Tibial nerve (tissue), 4 donors: Measurements from ENCODE around the gene EPHB3. TPM values are rescaled to one million over a fixed set of nuclear protein-coding genes. Genes with fewer than 3 reads are reported as not detected.

Experiments used
- DNase-seq, 2 donors: peaks; one replicate each; pipeline ENCODE4 v3.0.0-alpha.2; 2019; ENCODE audit warnings: low spot score in 2 of 2
- H3K27ac ChIP-seq, 4 donors: fragments of 200-600 bp; sonication (generic) in 3 of 4; one replicate each; pipeline ENCODE4 v1.5.1; 2017 to 2019; ENCODE audit warnings: mild to moderate bottlenecking in 1 of 4
- H3K27me3 ChIP-seq, 2 donors: fragments of 200-600 bp; sonication (generic) in 1 of 2; one replicate each; pipeline versions ENCODE4 v1.5.1 to v1.6.0; 2017 to 2019
- H3K36me3 ChIP-seq, 3 donors: fragments of 200-600 bp; sonication (generic); one replicate each; pipeline ENCODE4 v1.5.1; 2018 to 2019
- H3K4me1 ChIP-seq, 4 donors: fragments of 200-600 bp; sonication (generic) in 3 of 4; one replicate each; pipeline ENCODE4 v1.5.1; 2017 to 2019
- H3K4me3 ChIP-seq, 4 donors: fragments of 200-600 bp; sonication (generic) in 3 of 4; one replicate each; pipeline ENCODE4 v1.5.1; 2017 to 2019; ENCODE audit warnings: mild to moderate bottlenecking in 1 of 4, moderate library complexity in 1 of 4
- H3K9me3 ChIP-seq, 4 donors: fragments of 200-600 bp; sonication (generic) in 3 of 4; one replicate each; pipeline ENCODE4 v1.5.1; 2017 to 2019
- CTCF ChIP-seq, 5 experiments: fragments of 200-600 bp in 3 of 5; fragments of 450-650 bp in 2 of 5; sonication (generic) in 3 of 5; IDR thresholded peaks; one replicate each; pipeline ENCODE4 v1.5.1; 2016 to 2019; ENCODE audit warnings: antibody characterized with exemption in 5 of 5, mild to moderate bottlenecking in 3 of 5, moderate library complexity in 2 of 5
- EP300 ChIP-seq, 2 donors: sonication (generic); formaldehyde crosslinking; IDR thresholded peaks; one replicate each; pipeline ENCODE4 v1.6.1; 2017; ENCODE audit warnings: antibody characterized with exemption in 2 of 2, mild to moderate bottlenecking in 1 of 2
- POLR2A ChIP-seq, 2 donors: fragments of 450-650 bp; IDR thresholded peaks; one replicate each; pipeline ENCODE4 v1.6.1; 2017; ENCODE audit warnings: antibody characterized with exemption in 2 of 2, mild to moderate bottlenecking in 2 of 2, moderate library complexity in 2 of 2
- WGBS, 2 donors: methylation state at CpG; one replicate each; pipeline ENCODE4 v1.1.5; 2018; 5-methylcytosine and 5-hydroxymethylcytosine counted together
- total RNA-seq, 4 donors: library from RNA; depleted of rRNA; stranded (reverse); fragments of >200 nt; gene quantifications; one replicate each; pipeline ENCODE4 v1.1.0, GENCODE V29; 2016

The EPHB3 gene
- total RNA-seq, 4 donors from 2014 or later: 4.8 to 13.8 (median 5.9) TPM

- peak overlapping the region in 3 of 4 donors; percentile 37 to 80 (median 69) for H3K27ac ChIP-seq
- WGBS, 2 donors: 52 to 56% methylated on average over 16 to 17 of the region's 20 CpGs
- H3K9me3 ChIP-seq: no peaks in the 10 kb centered on the region
Measured at GRCh38 chr3:184597829-184598573, 36.4 kb downstream of the EPHB3 start.

GRCh38 chr3:184598574-184598927, 37.0 kb downstream of the EPHB3 start:
- DNase-seq: no peak
- Histone ChIP-seq H3K36me3 (no peaks in the 10 kb centered on the region), H3K27ac (peak overlapping the region in 3 of 4 donors; percentile 26 to 69 (median 37)), H3K27me3 (peaks cover 0 to 4% of the 10 kb centered on the region in 2 donors), H3K4me3 (no peak overlapping the region), H3K4me1 (peaks cover 0 to 85% (median 46%) of the 10 kb centered on the region in 4 donors), H3K9me3 (no peaks in the 10 kb centered on the region)
- 72 to 75% methylated on average over 6 to 7 of the region's 7 CpGs for WGBS, 2 donors
- no peak for TF ChIP-seq CTCF (IDR thresholded peaks at IDR 0.05)
- no peak for TF ChIP-seq POLR2A (IDR thresholded peaks at IDR 0.05)
- TF ChIP-seq EP300 (IDR thresholded peaks at IDR 0.05): no peak

More at GRCh38 chr3:184597829-184598573, 36.4 kb downstream of the EPHB3 start:
- Histone ChIP-seq H3K4me1 (peaks cover 0 to 85% (median 48%) of the 10 kb centered on the region in 4 donors), H3K4me3 (no peak overlapping the region), H3K27me3 (no peaks in the 10 kb centered on the region), H3K36me3 (no peaks in the 10 kb centered on the region)
- TF ChIP-seq CTCF (IDR thresholded peaks at IDR 0.05): no peak
- TF ChIP-seq POLR2A (IDR thresholded peaks at IDR 0.05): no peak
- peak in 1 of 2 donors; percentile 58 for TF ChIP-seq EP300 (IDR thresholded peaks at IDR 0.05)
- peak in 1 of 2 donors; percentile 57 for DNase-seq

GRCh38 chr3:184599143-184599542, 37.6 kb downstream of the EPHB3 start:
- H3K9me3 ChIP-seq: no peaks in the 10 kb centered on the region
- H3K27ac ChIP-seq: peak overlapping the region in 2 of 4 donors; percentile 37 to 69
- no peak overlapping the region for H3K4me3 ChIP-seq
- peaks cover 0 to 85% (median 45%) of the 10 kb centered on the region in 4 donors for H3K4me1 ChIP-seq
- no peak for TF ChIP-seq POLR2A (IDR thresholded peaks at IDR 0.05)
- TF ChIP-seq CTCF (IDR thresholded peaks at IDR 0.05): no peak
- no peak for TF ChIP-seq EP300 (IDR thresholded peaks at IDR 0.05)
- WGBS, 2 donors: 92 to 96% methylated on average over 3 of the region's 3 CpGs
- no peaks in the 10 kb centered on the region for H3K36me3 ChIP-seq
- peaks cover 0 to 6% of the 10 kb centered on the region in 2 donors for H3K27me3 ChIP-seq
- DNase-seq: no peak

DNA sequence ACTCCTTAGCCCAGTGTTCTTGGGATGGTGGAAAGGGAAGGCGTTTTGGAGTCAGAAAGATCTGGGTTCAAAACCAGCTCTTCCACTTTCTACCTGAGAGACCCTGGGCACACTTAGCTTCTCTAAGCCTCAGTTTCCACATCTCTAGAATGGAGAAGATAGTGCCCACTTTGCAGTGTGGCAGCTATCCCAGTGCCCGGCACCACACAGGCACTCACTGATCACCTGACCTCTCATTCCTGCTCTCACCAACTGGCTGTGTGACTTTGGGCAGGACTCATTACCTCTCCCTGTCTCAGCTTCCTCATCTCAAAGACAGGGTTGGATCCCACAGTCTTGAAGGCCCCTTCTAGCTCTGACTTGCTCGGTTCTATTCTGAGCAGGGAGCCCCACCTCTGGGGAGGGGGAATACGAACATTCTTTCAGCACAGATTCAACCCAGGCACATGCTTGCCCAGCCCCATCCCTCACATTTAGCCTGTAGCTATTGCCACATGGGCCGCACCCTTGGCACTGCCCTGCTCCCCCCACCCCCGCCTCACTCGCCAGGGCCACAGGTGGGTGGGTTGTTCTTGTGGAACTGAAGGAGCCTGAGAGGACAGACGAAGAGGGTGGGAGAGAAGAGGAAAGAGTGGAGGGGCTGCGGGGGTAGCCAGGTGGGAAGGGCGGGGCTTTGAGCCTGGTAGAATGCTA, 39.2 kb downstream of the EPHB3 start:
- H3K9me3 ChIP-seq: no peaks in the 10 kb centered on the region
- no peaks in the 10 kb centered on the region for H3K36me3 ChIP-seq
- no peak overlapping the region for H3K4me3 ChIP-seq
- no peak for DNase-seq
- 74 to 82% methylated on average over 9 to 10 of the region's 10 CpGs for WGBS, 2 donors
- no peak for TF ChIP-seq CTCF (IDR thresholded peaks at IDR 0.05)
- no peak for TF ChIP-seq POLR2A (IDR thresholded peaks at IDR 0.05)
- no peak for TF ChIP-seq EP300 (IDR thresholded peaks at IDR 0.05)
- peaks cover 0 to 83% (median 45%) of the 10 kb centered on the region in 4 donors for H3K4me1 ChIP-seq
- H3K27ac ChIP-seq: peak overlapping the region in 3 of 4 donors; percentile 75 to 86 (median 83)
- H3K27me3 ChIP-seq: peaks cover 0 to 6% of the 10 kb centered on the region in 2 donors
